LNCaP clone FGC (cell line): Measurements from ENCODE around the gene CSGALNACT2.

Experiments used
- DNase-seq: peaks from one replicate; pipeline ENCODE4 v3.0.0-alpha.2; 2011; ENCODE audit warnings: low read depth
- H3K4me3 ChIP-seq: 2 replicates; pipeline ENCODE4 v1.5.1; 2011; ENCODE audit warnings: mild to moderate bottlenecking, low read depth, low read length, control low read depth
- CTCF ChIP-seq: IDR thresholded peaks from 2 replicates; pipeline ENCODE4 v1.5.1; 2012; ENCODE audit warnings: mild to moderate bottlenecking; ENCODE audit not compliant: control insufficient read depth, insufficient read depth; ENCODE audit errors: extremely low read depth

CSGALNACT2 gene

GRCh38 chr10:43206391-43207235, 68.4 kb downstream of the CSGALNACT2 start:
- TF ChIP-seq CTCF = no peak
- no peak overlapping the region for H3K4me3 ChIP-seq
- DNase-seq = no peak

GRCh38 chr10:43208147-43209073, 70.2 kb downstream of the CSGALNACT2 start:
- H3K4me3 ChIP-seq = no peak overlapping the region
- no peak for DNase-seq
- TF ChIP-seq CTCF = no peak

GRCh38 chr10:43209074-43209455, 70.8 kb downstream of the CSGALNACT2 start:
- DNase-seq = no peak
- H3K4me3 ChIP-seq = no peak overlapping the region
- TF ChIP-seq CTCF = no peak

GRCh38 chr10:43209651-43210141, 71.5 kb downstream of the CSGALNACT2 start:
- TF ChIP-seq CTCF = no peak

GRCh38 chr10:43210556-43210955, 72.3 kb downstream of the CSGALNACT2 start:
- no peak for TF ChIP-seq CTCF
- DNase-seq = no peak
- H3K4me3 ChIP-seq = no peak overlapping the region

More at GRCh38 chr10:43209651-43210141, 71.5 kb downstream of the CSGALNACT2 start:
- no peak for DNase-seq
- H3K4me3 ChIP-seq = no peak overlapping the region

- no peak for DNase-seq
- no peak for TF ChIP-seq CTCF
- H3K4me3 ChIP-seq = no peak overlapping the region
Observed at GRCh38 chr10:43211030-43211429, 72.8 kb downstream of the CSGALNACT2 start.
